Fibroblast of skin of abdomen (primary cell): ENCODE measurements around the gene MLLT10.

ENCODE experiments used
- DNase-seq: peaks from one replicate; pipeline ENCODE4 v3.0.0-alpha.2; 2013

Gene MLLT10

DNA sequence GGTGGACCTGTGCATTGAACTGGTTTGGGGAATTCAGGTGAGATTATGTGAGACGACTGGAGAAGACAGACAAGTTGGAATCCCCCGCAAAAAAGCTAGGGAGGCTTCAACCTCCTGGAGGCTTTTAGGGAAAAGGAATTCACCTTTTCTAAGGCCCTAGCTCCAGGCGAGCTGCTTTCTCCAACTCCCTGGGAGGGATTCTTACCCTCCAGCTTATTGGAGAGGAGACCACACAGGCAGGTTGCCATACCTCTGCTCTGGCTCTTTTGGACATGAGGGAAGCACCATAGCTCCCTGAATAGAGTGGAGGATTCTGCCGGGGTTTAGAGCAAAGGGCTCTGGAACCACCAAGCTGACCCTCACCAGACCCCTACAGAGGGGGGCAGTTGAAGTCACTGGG, 213.8 kb downstream of the MLLT10 start:
- DNase-seq: no peak

DNA sequence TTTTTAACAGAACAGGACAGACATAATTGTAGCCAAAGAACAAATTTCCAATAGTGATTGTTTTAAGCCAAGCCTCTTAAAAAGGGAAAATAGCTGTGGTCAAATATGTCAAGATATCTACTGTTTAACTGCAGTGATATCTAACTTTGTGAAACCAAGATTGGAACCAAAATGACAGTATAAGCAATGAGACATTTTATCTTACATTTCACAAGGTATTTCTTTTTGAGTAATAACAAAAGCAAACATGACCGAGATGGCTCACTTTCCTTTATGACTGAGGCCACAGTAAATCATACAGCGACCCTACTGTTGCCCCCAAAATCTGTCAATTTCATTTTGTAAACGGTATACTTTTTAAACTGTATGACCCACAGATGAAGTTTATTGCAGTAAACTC, 215.8 kb downstream of the MLLT10 start:
- DNase-seq: no peak

- DNase-seq: no peak
These were observed 216.4 kb downstream of the MLLT10 start for GRCh38 chr10:21750424-21750823.

- DNase-seq: no peak
These were observed 217.6 kb downstream of the MLLT10 start for GRCh38 chr10:21751341-21752310.

DNA sequence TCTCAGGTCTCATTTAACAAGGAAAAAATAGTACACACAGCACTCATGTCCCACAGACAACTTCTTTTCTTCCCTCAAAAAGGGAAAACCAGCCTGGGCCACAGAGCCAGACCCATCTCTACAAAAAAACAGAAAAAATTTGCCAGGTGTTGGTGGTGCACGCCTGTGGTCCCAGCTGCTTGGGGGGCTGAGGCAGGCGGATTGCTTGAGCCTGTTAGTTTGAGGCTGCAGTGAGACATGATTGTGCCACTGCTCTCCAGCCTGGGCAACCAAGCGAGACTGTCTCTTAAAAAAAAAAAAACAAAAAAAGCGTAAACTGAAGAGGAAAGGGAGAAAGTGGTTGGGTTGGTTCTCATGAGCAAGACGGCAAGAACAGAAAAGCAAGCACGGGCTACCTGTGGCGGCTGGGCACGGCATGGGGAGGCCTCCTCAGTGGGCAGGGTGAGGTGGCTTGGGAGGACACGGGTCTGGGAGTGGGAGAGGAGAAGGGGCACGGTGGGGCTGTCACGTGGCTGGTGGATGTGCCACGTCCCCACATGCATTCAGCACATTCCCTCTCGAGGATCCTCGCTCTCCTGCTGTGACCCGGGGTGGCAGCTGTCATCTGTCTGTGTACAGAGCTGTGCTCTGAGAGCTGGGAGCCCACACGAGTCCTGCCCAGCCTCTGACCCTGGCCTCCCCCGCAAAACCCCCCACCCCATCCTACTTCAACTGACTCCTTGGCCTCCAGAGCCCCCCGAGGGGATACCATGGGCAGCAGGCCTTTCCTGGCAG, 219.7 kb downstream of the MLLT10 start:
- DNase-seq: no peak

GRCh38 chr10:21754410-21755011, 220.5 kb downstream of the MLLT10 start:
- no peak for DNase-seq

- no peak for DNase-seq
These were observed 222.7 kb downstream of the MLLT10 start for GRCh38 chr10:21756707-21757106.

- DNase-seq: no peak
These were observed 223.3 kb downstream of the MLLT10 start for GRCh38 chr10:21757185-21757901.

- DNase-seq: no peak
These were observed 224.2 kb downstream of the MLLT10 start for GRCh38 chr10:21758239-21758638.

DNA sequence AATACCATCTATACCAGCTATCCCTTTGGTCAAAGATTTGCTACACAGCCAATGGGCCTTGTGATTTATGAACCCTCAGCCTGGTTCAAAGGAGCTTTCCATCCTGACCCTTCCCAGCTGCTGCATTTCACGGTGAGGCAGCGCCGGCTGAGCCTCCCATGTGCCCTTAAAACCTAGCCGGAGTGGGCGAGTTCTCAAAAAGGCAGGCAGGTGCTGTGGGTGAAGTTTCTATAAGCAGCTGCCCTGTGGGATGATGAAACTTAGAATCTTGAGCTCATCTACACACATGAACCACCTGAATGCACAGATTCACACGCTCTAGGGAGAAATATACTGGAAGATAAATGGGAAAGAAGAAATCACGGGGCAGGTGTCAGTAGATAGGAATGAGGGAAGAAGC, 224.7 kb downstream of the MLLT10 start:
- DNase-seq: no peak

- DNase-seq: no peak
These were observed 225.2 kb downstream of the MLLT10 start for GRCh38 chr10:21759232-21759631.

DNA sequence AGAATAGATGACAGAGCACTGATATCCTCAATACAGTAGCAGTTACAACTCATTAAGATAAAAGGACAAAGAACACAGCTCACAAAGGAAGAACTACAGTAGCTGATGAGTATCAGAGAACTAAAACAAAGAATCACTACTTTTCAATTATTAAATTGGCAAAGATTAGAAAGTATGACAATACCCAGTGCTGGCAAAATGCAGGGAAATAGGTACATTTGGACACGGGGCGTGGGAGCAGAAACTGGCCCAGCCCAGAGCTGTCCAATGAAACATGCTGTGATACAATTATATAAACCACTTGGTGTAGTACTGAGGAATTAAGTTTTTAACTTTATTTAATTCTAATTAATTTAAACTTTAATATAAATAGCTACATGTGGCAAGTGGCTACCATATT, 226.3 kb downstream of the MLLT10 start:
- no peak for DNase-seq

DNA sequence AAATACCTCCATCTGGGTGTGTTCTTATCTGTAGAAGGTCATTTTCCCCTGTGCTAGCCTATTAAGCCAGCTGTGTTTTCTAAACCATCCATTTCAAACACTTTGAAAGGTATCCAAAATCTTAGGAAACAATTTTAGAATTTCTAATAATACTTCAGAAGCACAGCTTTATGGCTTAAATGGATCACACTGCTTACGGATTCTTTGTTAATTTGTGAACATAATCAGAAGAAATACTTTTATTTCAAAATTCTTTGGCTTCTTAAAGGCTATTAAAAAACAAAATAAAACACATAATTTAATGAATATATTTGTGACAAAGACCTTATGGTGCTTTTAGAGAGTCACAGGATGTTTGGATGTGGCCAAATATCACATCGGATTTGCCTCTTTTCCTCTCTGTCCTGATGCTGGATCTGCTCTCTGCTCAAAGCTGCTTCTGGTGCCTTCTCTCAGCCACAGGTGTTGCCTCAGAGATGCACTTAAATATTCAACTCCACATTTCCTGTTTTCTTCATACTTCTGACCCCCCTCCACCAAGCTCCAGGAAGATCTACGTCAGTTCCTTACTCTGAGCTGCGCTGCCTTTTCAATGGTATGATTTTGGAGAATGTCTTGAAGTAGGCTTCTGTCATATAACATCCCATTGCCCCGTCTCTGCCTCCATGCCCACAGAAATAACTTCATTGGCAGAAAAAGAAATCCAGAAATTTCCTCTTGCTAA, 230.6 kb downstream of the MLLT10 start:
- no peak for DNase-seq

DNA sequence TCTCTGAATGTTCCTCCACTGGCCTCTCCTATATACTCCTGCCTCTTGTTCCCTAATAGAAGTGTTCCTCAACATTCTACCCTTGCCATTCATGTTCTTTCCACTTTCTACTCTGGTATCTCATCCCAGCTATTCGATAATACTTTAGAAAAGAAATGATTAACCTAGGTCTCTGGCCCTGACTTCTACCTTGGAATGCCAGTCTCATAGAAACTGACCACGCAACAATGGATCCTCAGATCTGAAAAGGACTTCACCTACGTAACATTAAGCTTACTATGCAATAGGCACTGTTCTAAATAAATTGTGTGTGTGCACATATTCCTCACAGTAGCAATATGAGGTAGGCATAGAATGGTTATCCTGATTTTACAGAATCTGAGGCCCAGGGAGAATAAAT, 235.0 kb downstream of the MLLT10 start:
- DNase-seq: no peak

DNA sequence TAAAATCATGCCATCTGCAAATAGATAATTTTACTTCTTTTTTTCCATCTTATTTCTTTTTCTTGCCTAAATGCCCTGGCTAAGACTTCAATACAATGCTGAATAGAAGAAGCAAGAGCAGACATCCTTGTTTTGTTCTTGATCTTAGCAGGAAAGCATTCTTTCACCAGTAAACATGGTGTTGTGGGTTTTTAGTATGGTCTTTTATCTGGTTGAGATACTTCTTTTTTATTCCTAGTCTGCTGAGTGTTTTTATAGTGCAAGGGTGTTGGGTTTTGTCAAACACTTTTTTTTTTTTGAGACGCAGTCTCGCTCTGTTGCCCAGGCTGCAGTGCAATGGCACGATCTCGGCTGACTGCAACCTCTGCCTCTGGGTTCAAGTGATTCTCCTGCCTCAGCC, 237.2 kb downstream of the MLLT10 start:
- DNase-seq: no peak

GRCh38 chr10:21776883-21777282, 242.9 kb downstream of the MLLT10 start:
- no peak for DNase-seq

DNA sequence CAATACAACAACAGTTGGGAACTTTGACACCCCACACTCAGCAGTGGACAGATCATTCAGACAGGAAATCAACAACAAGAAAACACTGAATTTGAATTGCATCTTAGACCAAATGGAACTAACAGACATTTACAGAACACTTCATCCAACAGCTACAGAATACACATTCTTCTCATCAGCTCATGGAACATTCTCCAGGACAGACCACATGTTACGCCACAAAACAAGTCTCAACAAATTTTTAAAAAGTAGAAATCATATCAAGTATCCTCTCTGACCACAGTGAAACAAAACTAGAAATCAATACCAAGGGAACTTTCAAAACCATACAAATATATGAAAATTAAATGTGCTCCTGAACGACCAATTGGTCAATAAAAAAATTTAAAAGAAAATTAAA, 257.2 kb downstream of the MLLT10 start:
- no peak for DNase-seq
